Nucleus accumbens (tissue), 56 donors: ENCODE data around the gene TK1.
"Not testable (repeated sequence)": the region's sequence is repeated elsewhere in the genome, so short reads cannot be mapped to it uniquely, and the experiment has no call there.

Experiments used
- DNase-seq, 56 donors: peaks; one replicate each; lab custom pipeline; 2025; lab: John Stamatoyannopoulos, UW

Gene TK1

GRCh38 chr17:78180508-78180907 lies 6.3 kb downstream of the TK1 start:
- no peak for DNase-seq

- DNase-seq: no peak
Measured at GRCh38 chr17:78180083-78180482, 6.8 kb downstream of the TK1 start.

GRCh38 chr17:78179372-78179771 lies 7.5 kb downstream of the TK1 start:
- DNase-seq: no peak

- DNase-seq: peak in 45 of 56 donors; percentile 13 to 78 (median 39)
Measured at GRCh38 chr17:78176548-78177025, 10.3 kb downstream of the TK1 start.

- DNase-seq: no peak
Measured at GRCh38 chr17:78175643-78175981, 11.2 kb downstream of the TK1 start.

- peak in 1 of 56 donors; percentile 48 for DNase-seq
Measured at GRCh38 chr17:78174870-78175642, 11.8 kb downstream of the TK1 start.

GRCh38 chr17:78174346-78174869 lies 12.4 kb downstream of the TK1 start:
- peak in 55 of 56 donors; percentile 43 to 94 (median 78) for DNase-seq

GRCh38 chr17:78173097-78173715 lies 13.6 kb downstream of the TK1 start:
- no peak for DNase-seq

- peak in 7 of 56 donors; percentile 12 to 46 (median 29) for DNase-seq
Measured at GRCh38 chr17:78172249-78173051, 14.4 kb downstream of the TK1 start.

- not testable (repeated sequence) for DNase-seq
Measured at GRCh38 chr17:78171591-78172248, 15.1 kb downstream of the TK1 start.

GRCh38 chr17:78170692-78171590 lies 15.9 kb downstream of the TK1 start:
- peak in 1 of 56 donors; percentile 19 for DNase-seq

- peak in 45 of 56 donors; percentile 12 to 78 (median 38) for DNase-seq
Measured at GRCh38 chr17:78168903-78169793, 17.7 kb downstream of the TK1 start.

- DNase-seq: peak in 48 of 56 donors; percentile 10 to 87 (median 50)
Measured at GRCh38 chr17:78168242-78168902, 18.5 kb downstream of the TK1 start, which contains the start of gene SYNGR2. Gene SYNGR2, plus strand, starts transcription at chr17:78168581. Its CDS starts 36 bp downstream, at chr17:78168617.

GRCh38 chr17:78166416-78166815 lies 20.4 kb downstream of the TK1 start:
- DNase-seq: no peak

GRCh38 chr17:78164748-78165607 lies 21.9 kb downstream of the TK1 start:
- DNase-seq: no peak
